Ascending aorta (tissue), 2 donors: ENCODE data around the gene TSPAN5. TPM values are rescaled to one million over a fixed set of nuclear protein-coding genes. Genes with fewer than 3 reads are reported as not detected.

Source experiments
- DNase-seq, 2 donors: peaks; one replicate each; pipeline ENCODE4 v3.0.0-alpha.2; 2019; ENCODE audit warnings: low spot score in 2 of 2
- H3K27ac ChIP-seq, 2 donors: fragments of 200-600 bp; sonication (generic); one replicate each; pipeline ENCODE4 v1.5.1; 2016 to 2017; ENCODE audit warnings: mild to moderate bottlenecking in 1 of 2
- H3K27me3 ChIP-seq: fragments of 200-600 bp; sonication (generic); one replicate; pipeline ENCODE4 v1.5.1; 2017
- H3K36me3 ChIP-seq, 2 donors: fragments of 200-600 bp; sonication (generic); one replicate each; pipeline ENCODE4 v1.5.1; 2016
- H3K4me1 ChIP-seq, 2 donors: fragments of 200-600 bp; sonication (generic); one replicate each; pipeline ENCODE4 v1.5.1; 2016 to 2017; ENCODE audit warnings: mild to moderate bottlenecking in 1 of 2
- H3K4me3 ChIP-seq, 2 donors: fragments of 200-600 bp; sonication (generic); one replicate each; pipeline ENCODE4 v1.5.1; 2016 to 2017; ENCODE audit warnings: mild to moderate bottlenecking in 1 of 2
- H3K9me3 ChIP-seq, 2 donors: fragments of 200-600 bp; sonication (generic); one replicate each; pipeline ENCODE4 v1.5.1; 2016
- intact Hi-C: fragments of 100-400 bp; cut with DNase I; formaldehyde crosslinking; loops from one replicate; pipeline ENCODE4 v1.15.1; 2023
- total RNA-seq: library from RNA; depleted of rRNA; stranded (reverse); fragments of >200 nt; gene quantifications from one replicate; pipeline ENCODE4 v1.1.0, GENCODE V29; 2016
- TF ChIP-seq, protein P1 (sequence below), 3 experiments: fragments of 200-600 bp in 2 of 3; fragments of 450-650 bp in 1 of 3; sonication (generic) in 2 of 3; IDR thresholded peaks; one replicate each; pipeline ENCODE4 v1.5.1; 2016 to 2019; ENCODE audit warnings: antibody characterized with exemption in 3 of 3, mild to moderate bottlenecking in 1 of 3, moderate library complexity in 1 of 3

TSPAN5 gene
- total RNA-seq, 1 donor from 2014 or later = 5.2 TPM

DNA sequence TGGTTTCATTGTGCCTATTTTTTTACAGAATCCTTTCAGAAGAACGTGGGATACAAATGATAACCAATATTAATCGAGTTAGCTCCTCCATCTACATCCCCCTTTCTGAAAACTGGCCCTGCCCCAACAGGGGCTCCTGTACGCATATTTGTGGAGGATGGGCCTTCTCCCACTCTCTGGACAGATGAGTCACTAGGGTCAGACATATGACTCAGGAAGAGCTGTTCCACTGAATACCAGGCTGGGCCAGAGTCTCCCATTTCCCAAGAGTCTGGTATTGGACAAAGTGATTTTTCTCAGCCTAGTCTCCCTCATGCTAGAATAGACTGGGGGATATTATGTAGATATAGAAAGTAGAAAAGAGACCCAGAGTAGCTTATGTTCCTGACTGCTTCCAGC lies 142.4 kb downstream of the TSPAN5 start:
- TF ChIP-seq, protein P1, sequence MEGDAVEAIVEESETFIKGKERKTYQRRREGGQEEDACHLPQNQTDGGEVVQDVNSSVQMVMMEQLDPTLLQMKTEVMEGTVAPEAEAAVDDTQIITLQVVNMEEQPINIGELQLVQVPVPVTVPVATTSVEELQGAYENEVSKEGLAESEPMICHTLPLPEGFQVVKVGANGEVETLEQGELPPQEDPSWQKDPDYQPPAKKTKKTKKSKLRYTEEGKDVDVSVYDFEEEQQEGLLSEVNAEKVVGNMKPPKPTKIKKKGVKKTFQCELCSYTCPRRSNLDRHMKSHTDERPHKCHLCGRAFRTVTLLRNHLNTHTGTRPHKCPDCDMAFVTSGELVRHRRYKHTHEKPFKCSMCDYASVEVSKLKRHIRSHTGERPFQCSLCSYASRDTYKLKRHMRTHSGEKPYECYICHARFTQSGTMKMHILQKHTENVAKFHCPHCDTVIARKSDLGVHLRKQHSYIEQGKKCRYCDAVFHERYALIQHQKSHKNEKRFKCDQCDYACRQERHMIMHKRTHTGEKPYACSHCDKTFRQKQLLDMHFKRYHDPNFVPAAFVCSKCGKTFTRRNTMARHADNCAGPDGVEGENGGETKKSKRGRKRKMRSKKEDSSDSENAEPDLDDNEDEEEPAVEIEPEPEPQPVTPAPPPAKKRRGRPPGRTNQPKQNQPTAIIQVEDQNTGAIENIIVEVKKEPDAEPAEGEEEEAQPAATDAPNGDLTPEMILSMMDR (IDR thresholded peaks at IDR 0.05) = no peak
- Histone ChIP-seq H3K4me3 (no peak overlapping the region), H3K36me3 (no peaks in the 10 kb centered on the region), H3K9me3 (no peaks in the 10 kb centered on the region), H3K4me1 (no peaks in the 10 kb centered on the region), H3K27ac (no peak overlapping the region), H3K27me3 (no peaks in the 10 kb centered on the region)
- intact Hi-C loops = no loop called here
- no peak for DNase-seq

DNA sequence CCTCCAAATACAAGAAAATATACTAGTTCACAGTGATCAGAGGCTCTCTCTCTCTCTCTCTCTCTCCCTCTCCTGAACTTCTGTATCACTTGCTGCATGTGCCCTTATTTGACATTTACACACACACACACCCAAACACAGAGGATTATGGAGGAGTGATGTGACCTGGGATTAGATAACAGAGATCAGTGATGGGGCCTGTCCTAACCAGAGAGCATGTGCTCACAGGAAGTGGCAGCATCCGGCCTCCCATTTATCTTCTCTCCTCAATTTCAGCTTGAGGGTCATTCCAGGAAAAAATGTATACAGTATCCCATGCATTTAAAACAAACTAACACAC lies 143.0 kb downstream of the TSPAN5 start:
- H3K27ac ChIP-seq = no peak overlapping the region
- intact Hi-C loops = no loop called here

DNA sequence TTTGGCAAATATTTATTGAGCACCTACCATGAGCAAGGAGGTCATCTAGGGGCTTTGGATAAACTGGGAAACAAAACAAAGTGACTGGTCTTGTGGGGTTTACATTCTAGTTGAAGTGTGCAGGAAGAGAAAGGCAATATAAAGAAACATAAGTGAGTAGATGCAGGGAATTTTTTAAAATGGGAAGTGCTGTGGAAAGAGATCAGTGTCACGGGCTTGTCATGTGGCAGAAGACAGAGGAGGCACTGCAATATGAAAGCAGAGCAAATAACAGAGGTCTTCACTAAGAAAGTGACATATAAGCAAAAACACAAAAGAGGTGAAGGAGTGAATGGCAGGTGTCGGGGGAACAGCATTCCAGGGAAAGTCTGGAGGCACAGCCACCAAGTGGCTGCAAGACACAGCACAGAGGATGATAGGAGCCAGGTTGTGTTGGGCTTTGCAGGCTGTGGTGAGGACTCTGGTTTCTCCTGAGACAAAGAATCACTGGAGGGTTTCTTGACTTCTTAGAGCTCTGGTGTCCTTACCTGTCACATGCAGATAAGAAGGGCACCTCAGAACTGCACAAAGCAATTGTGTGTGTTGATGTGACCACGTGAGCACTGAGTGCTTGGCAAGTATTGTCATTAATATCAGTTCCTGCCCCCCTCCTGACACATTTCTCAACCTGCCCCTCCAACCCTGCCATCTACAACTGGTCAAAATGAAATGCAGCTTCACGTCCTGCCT lies 143.5 kb downstream of the TSPAN5 start:
- H3K4me3 ChIP-seq = no peak overlapping the region
- no peaks in the 10 kb centered on the region for H3K27me3 ChIP-seq
- intact Hi-C loops = no loop called here
- TF ChIP-seq, protein P1 (IDR thresholded peaks at IDR 0.05) = no peak
- no peak overlapping the region for H3K27ac ChIP-seq
- DNase-seq = no peak
- no peaks in the 10 kb centered on the region for H3K4me1 ChIP-seq
- no peaks in the 10 kb centered on the region for H3K9me3 ChIP-seq
- H3K36me3 ChIP-seq = no peaks in the 10 kb centered on the region

More for the DNA sequence above, 143.0 kb downstream of the TSPAN5 start:
- H3K4me1 ChIP-seq = no peaks in the 10 kb centered on the region
- TF ChIP-seq, protein P1 (IDR thresholded peaks at IDR 0.05) = no peak
- H3K36me3 ChIP-seq = no peaks in the 10 kb centered on the region
- H3K27me3 ChIP-seq = no peaks in the 10 kb centered on the region
- no peak overlapping the region for H3K4me3 ChIP-seq
- no peak for DNase-seq
- H3K9me3 ChIP-seq = no peaks in the 10 kb centered on the region

DNA sequence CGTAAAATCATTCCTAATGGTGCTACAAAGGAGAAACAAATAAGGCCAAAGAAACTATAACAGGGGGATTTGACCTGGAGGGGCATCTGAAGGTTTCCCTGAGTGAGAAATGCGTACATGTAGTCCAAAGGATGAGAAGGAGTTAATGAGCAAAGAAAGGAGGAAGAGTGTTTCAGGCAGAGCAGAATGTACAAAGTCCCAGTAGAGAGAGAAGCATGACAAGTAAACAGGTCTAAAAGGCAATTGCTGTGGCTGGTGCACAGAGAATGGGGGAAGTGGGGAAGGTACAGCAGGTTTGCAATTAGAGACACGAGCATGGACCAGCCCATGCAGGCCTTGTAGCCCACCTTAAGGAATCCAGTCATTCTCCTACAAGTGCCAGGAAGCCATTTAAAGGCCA lies 145.5 kb downstream of the TSPAN5 start:
- H3K36me3 ChIP-seq = no peaks in the 10 kb centered on the region
- no peaks in the 10 kb centered on the region for H3K9me3 ChIP-seq
- intact Hi-C loops = no loop called here
- TF ChIP-seq, protein P1 (IDR thresholded peaks at IDR 0.05) = no peak
- no peaks in the 10 kb centered on the region for H3K27me3 ChIP-seq
- no peak overlapping the region for H3K4me3 ChIP-seq
- DNase-seq = no peak
- H3K27ac ChIP-seq = no peak overlapping the region
- no peaks in the 10 kb centered on the region for H3K4me1 ChIP-seq

DNA sequence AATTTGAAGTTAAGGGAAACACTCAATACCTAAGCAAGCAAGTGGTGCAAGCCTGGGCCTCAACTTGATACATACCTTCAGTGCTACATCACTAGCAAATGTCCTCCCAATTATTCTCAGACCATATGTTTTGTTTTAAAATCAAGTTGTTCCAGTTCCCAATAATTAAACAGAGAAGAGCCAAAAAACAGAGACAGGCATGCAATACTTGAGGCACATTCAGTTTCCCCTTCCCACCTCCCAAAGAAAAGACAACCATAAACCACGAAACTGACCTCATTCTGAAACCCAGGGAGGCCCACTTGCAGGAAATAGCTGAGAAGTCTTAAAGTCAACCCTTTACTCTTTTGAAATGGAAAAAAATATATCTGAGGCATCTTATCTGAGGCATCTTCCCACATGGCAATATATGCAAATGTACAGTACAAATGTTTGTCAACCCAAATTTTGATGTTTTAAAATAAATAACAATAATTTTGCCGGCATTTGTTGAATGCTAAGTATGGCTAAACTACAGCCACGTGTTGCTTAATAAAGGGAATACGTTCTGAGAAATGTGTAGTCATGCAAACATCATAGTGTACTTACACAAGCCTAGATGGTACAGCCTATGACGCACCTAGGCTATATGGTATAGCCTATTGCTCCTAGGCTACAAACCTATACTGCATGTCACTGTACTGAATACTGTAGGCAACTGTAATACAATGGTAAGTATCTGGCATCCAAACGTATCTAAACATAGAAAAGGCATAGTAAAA lies 147.5 kb downstream of the TSPAN5 start:
- TF ChIP-seq, protein P1 (IDR thresholded peaks at IDR 0.05) = no peak

More for the DNA sequence above, 147.5 kb downstream of the TSPAN5 start:
- intact Hi-C loops = no loop called here
- H3K4me1 ChIP-seq = no peaks in the 10 kb centered on the region
- no peak overlapping the region for H3K4me3 ChIP-seq
- no peak overlapping the region for H3K27ac ChIP-seq
- no peaks in the 10 kb centered on the region for H3K36me3 ChIP-seq
- DNase-seq = no peak
- no peaks in the 10 kb centered on the region for H3K27me3 ChIP-seq
- H3K9me3 ChIP-seq = no peaks in the 10 kb centered on the region
